MCF 10A (cell line): ENCODE measurements around the gene GNG7. TPM values are rescaled to one million over a fixed set of nuclear protein-coding genes. Genes with fewer than 3 reads are reported as not detected.
"Not testable (repeated sequence)": the region's sequence is repeated elsewhere in the genome, so short reads cannot be mapped to it uniquely, and the experiment has no call there.

ENCODE experiments used
- BruUV-seq: library from RNA; stranded (reverse); fragments of 400-500 nt; replicated peaks from 2 replicates; lab custom pipeline; 2021; lab: Mats Ljungman, UMichigan
- CTCF ChIA-PET: fragments of 300-600 bp; sonication (Branson Sonifier 250); formaldehyde crosslinking; extraction: SDS; loops from one replicate; lab custom pipeline; 2021; ENCODE audit warnings: antibody characterized with exemption, inconsistent platforms; lab: Yijun Ruan, JAX
- POLR2A ChIA-PET: fragments of 300-600, 350-650 bp; sonication (Branson Sonifier 250); formaldehyde crosslinking; extraction: SDS; loops from one replicate; lab custom pipeline; 2020; ENCODE audit warnings: antibody characterized with exemption, inconsistent platforms; lab: Yijun Ruan, JAX
- DNase-seq: peaks from one replicate; pipeline ENCODE4 v3.0.0-alpha.2; 2018; ENCODE audit not compliant: unreplicated experiment
- H3K27ac Mint-ChIP-seq: one replicate; pipeline ENCODE4 v1.8.0; 2022; ENCODE audit warnings: mild to moderate bottlenecking, low read depth, mixed read lengths; ENCODE audit not compliant: unreplicated experiment
- H3K27me3 Mint-ChIP-seq: one replicate; pipeline ENCODE4 v1.8.0; 2022; ENCODE audit warnings: mixed read lengths; ENCODE audit not compliant: insufficient read depth, unreplicated experiment
- H3K36me3 Mint-ChIP-seq: one replicate; pipeline ENCODE4 v1.8.0; 2022; ENCODE audit warnings: mild to moderate bottlenecking, moderate library complexity, mixed read lengths; ENCODE audit not compliant: insufficient read depth, unreplicated experiment
- H3K4me1 Mint-ChIP-seq: one replicate; pipeline ENCODE4 v1.8.0; 2022; ENCODE audit warnings: mixed read lengths; ENCODE audit not compliant: insufficient read depth, unreplicated experiment
- H3K4me3 Mint-ChIP-seq: one replicate; pipeline ENCODE4 v1.8.0; 2022; ENCODE audit warnings: mild to moderate bottlenecking, moderate library complexity, mixed read lengths; ENCODE audit not compliant: unreplicated experiment
- H3K9me3 Mint-ChIP-seq: one replicate; pipeline ENCODE4 v1.8.0; 2022; ENCODE audit warnings: mixed read lengths; ENCODE audit not compliant: unreplicated experiment
- CTCF ChIP-seq: fragments of 200-600 bp; IDR thresholded peaks from one replicate; pipeline ENCODE4 v1.8.0; 2022; ENCODE audit warnings: antibody characterized with exemption, mild to moderate bottlenecking; ENCODE audit not compliant: unreplicated experiment
- intact Hi-C: fragments of 100-400 bp; cut with micrococcal nuclease; formaldehyde crosslinking; loops from 2 replicates; pipeline ENCODE4 v1.14.1; 2022
- total RNA-seq: library from RNA; stranded (reverse); gene quantifications from 2 replicates; pipeline ENCODE4 v1.2.3, GENCODE V29; 2022

The GNG7 gene
- total RNA-seq, 1 experiment from 2014 or later = 0.51 TPM

- H3K36me3 Mint-ChIP-seq = no peaks in the 10 kb centered on the region
- TF ChIP-seq CTCF = no peak
- peaks cover 60% of the 10 kb centered on the region for H3K27me3 Mint-ChIP-seq
- intact Hi-C loops = no loop called here
- no peaks in the 10 kb centered on the region for H3K4me1 Mint-ChIP-seq
- no peak overlapping the region for H3K27ac Mint-ChIP-seq
- CTCF ChIA-PET = no interaction called here
- no TSS peak for BruUV-seq
- no peak overlapping the region for H3K4me3 Mint-ChIP-seq
- POLR2A ChIA-PET = interaction anchor here (0.7 kb wide), 1 partner anchor 72 kb away, joined by 3 read pairs; no protein-coding TSS in a partner anchor
- no peak for DNase-seq
- H3K9me3 Mint-ChIP-seq = no peaks in the 10 kb centered on the region
These were observed 26.6 kb downstream of the GNG7 start for GRCh38 chr19:2675892-2676291.

GRCh38 chr19:2670217-2670616 lies 32.3 kb downstream of the GNG7 start:
- Mint-ChIP-seq H3K27me3 (peaks cover 9% of the 10 kb centered on the region), H3K4me1 (no peaks in the 10 kb centered on the region), H3K9me3 (no peaks in the 10 kb centered on the region), H3K36me3 (peaks cover 7% of the 10 kb centered on the region), H3K4me3 (no peak overlapping the region), H3K27ac (no peak overlapping the region)
- no peak for DNase-seq
- POLR2A ChIA-PET = no interaction called here
- CTCF ChIA-PET = interaction anchor here (1.5 to 2.1 kb wide), 2 partner anchors 22 kb away, joined by 3 to 9 read pairs; no protein-coding TSS in a partner anchor
- BruUV-seq = no TSS peak
- intact Hi-C loops = no loop called here
- TF ChIP-seq CTCF = no peak

GRCh38 chr19:2668175-2668763 lies 34.2 kb downstream of the GNG7 start:
- intact Hi-C loops = no loop called here
- H3K36me3 Mint-ChIP-seq = peaks cover 7% of the 10 kb centered on the region
- POLR2A ChIA-PET = no interaction called here
- no peak overlapping the region for H3K4me3 Mint-ChIP-seq
- TF ChIP-seq CTCF = no peak
- no peaks in the 10 kb centered on the region for H3K9me3 Mint-ChIP-seq
- H3K27ac Mint-ChIP-seq = no peak overlapping the region
- no peaks in the 10 kb centered on the region for H3K27me3 Mint-ChIP-seq
- no peaks in the 10 kb centered on the region for H3K4me1 Mint-ChIP-seq
- CTCF ChIA-PET = interaction anchor here (0.6 to 0.7 kb wide), 2 partner anchors 36 to 73 kb away, joined by 3 read pairs; no protein-coding TSS in a partner anchor
- no peak for DNase-seq
- no TSS peak for BruUV-seq

GRCh38 chr19:2667349-2667748 lies 35.1 kb downstream of the GNG7 start:
- intact Hi-C loops, DNase-seq, H3K9me3 Mint-ChIP-seq, H3K27ac Mint-ChIP-seq, H3K4me1 Mint-ChIP-seq, CTCF ChIA-PET, H3K4me3 Mint-ChIP-seq, BruUV-seq, H3K27me3 Mint-ChIP-seq, POLR2A ChIA-PET, H3K36me3 Mint-ChIP-seq: not testable (repeated sequence)
